ENCODE measurements around the gene METTL24.

METTL24 gene

GRCh38 chr6:110329714-110330436, 28.3 kb downstream of the METTL24 start:
- no peak overlapping the region for H3K4me3 ChIP-seq (ENCODE audit: low read depth, low read length)
- no peak for DNase-seq (ENCODE audit: low read depth)
- TF ChIP-seq CTCF (IDR thresholded peaks at IDR 0.05; ENCODE audit: low read depth, low read length, missing control alignments): no peak

GRCh38 chr6:110329348-110329713, 28.8 kb downstream of the METTL24 start:
- DNase-seq (ENCODE audit: low read depth): no peak
- TF ChIP-seq CTCF (IDR thresholded peaks at IDR 0.05; ENCODE audit: low read depth, low read length, missing control alignments): no peak
- no peak overlapping the region for H3K4me3 ChIP-seq (ENCODE audit: low read depth, low read length)

- no peak for DNase-seq (ENCODE audit: low read depth)
- no peak for TF ChIP-seq CTCF (IDR thresholded peaks at IDR 0.05; ENCODE audit: low read depth, low read length, missing control alignments)
- no peak overlapping the region for H3K4me3 ChIP-seq (ENCODE audit: low read depth, low read length)
These were observed 29.9 kb downstream of the METTL24 start for GRCh38 chr6:110328259-110328658.

GRCh38 chr6:110327391-110327790, 30.8 kb downstream of the METTL24 start:
- no peak for DNase-seq (ENCODE audit: low read depth)
- H3K4me3 ChIP-seq (ENCODE audit: low read depth, low read length): no peak overlapping the region
- TF ChIP-seq CTCF (IDR thresholded peaks at IDR 0.05; ENCODE audit: low read depth, low read length, missing control alignments): no peak

GRCh38 chr6:110326609-110327008, 31.5 kb downstream of the METTL24 start:
- no peak for DNase-seq (ENCODE audit: low read depth)
- no peak overlapping the region for H3K4me3 ChIP-seq (ENCODE audit: low read depth, low read length)
- no peak for TF ChIP-seq CTCF (IDR thresholded peaks at IDR 0.05; ENCODE audit: low read depth, low read length, missing control alignments)

GRCh38 chr6:110326057-110326456, 32.1 kb downstream of the METTL24 start:
- no peak for DNase-seq (ENCODE audit: low read depth)
- TF ChIP-seq CTCF (IDR thresholded peaks at IDR 0.05; ENCODE audit: low read depth, low read length, missing control alignments): no peak
- H3K4me3 ChIP-seq (ENCODE audit: low read depth, low read length): no peak overlapping the region

- no peak overlapping the region for H3K4me3 ChIP-seq (ENCODE audit: low read depth, low read length)
- DNase-seq (ENCODE audit: low read depth): no peak
- no peak for TF ChIP-seq CTCF (IDR thresholded peaks at IDR 0.05; ENCODE audit: low read depth, low read length, missing control alignments)
These were observed 33.0 kb downstream of the METTL24 start for GRCh38 chr6:110325197-110325596.

All from GM12864 (cell line).